T-helper 1 cell treated with Interleukin-12 subunit alpha and Interleukin-12 subunit beta and Interleukin-4 antibody, amounts not matched to agents 30 ng/mL and 1 ng/mL, for 36 hours (primary cell): ENCODE results near the gene TP53I13. TPM values are rescaled to one million over a fixed set of nuclear protein-coding genes. Genes with fewer than 3 reads are reported as not detected.

Experiments used
- intact Hi-C: fragments of 100-400 bp; cut with micrococcal nuclease; formaldehyde crosslinking; loops from one replicate; pipeline ENCODE4 v1.15.1; 2024
- total RNA-seq: library from RNA; stranded (reverse); gene quantifications from 2 replicates; pipeline ENCODE4 v1.2.3, GENCODE V29; 2022

TP53I13 gene
- total RNA-seq, 1 donor from 2014 or later = 69.2 TPM

GRCh38 chr17:29578626-29579485 is 10.4 kb downstream of the TP53I13 start:
- intact Hi-C loops = no loop called here

- intact Hi-C loops = loop anchor here (1.0 to 10.0 kb wide), 7 partner anchors 9 to 535 kb away; partner anchors contain the start of genes GIT1 and NSRP1
Observed at GRCh38 chr17:29579866-29580771, 11.6 kb downstream of the TP53I13 start.

GRCh38 chr17:29581583-29582253 is 13.2 kb downstream of the TP53I13 start:
- intact Hi-C loops = loop anchor here (10.0 kb wide), 1 partner anchor 533 kb away; the partner anchor contains the start of gene NSRP1

- intact Hi-C loops = loop anchor here (10.0 kb wide), 1 partner anchor 532 kb away; the partner anchor contains the start of gene NSRP1
Observed at GRCh38 chr17:29582254-29582765, 13.8 kb downstream of the TP53I13 start.

GRCh38 chr17:29582772-29583171 is 14.3 kb downstream of the TP53I13 start:
- intact Hi-C loops = loop anchor here (10.0 kb wide), 1 partner anchor 532 kb away; the partner anchor contains the start of gene NSRP1

- intact Hi-C loops = loop anchor here (10.0 kb wide), 1 partner anchor 531 kb away; the partner anchor contains the start of gene NSRP1
Observed at GRCh38 chr17:29583324-29584248, 15.1 kb downstream of the TP53I13 start.

GRCh38 chr17:29584452-29585079 is 16.1 kb downstream of the TP53I13 start:
- intact Hi-C loops = loop anchor here (1.0 to 10.0 kb wide), 2 partner anchors 195 to 530 kb away; partner anchors contain the start of gene NSRP1

- intact Hi-C loops = loop anchor here (1.0 to 10.0 kb wide), 2 partner anchors 194 to 530 kb away; partner anchors contain the start of gene NSRP1
Observed at GRCh38 chr17:29585080-29585751, 16.7 kb downstream of the TP53I13 start.

- intact Hi-C loops = loop anchor here (10.0 kb wide), 1 partner anchor 528 kb away; the partner anchor contains the start of gene NSRP1
Observed at GRCh38 chr17:29586676-29587469, 18.4 kb downstream of the TP53I13 start.

GRCh38 chr17:29587591-29587990 is 19.1 kb downstream of the TP53I13 start:
- intact Hi-C loops = loop anchor here (10.0 kb wide), 1 partner anchor 527 kb away; the partner anchor contains the start of gene NSRP1

GRCh38 chr17:29588017-29588561 is 19.6 kb downstream of the TP53I13 start:
- intact Hi-C loops = loop anchor here (2.0 to 10.0 kb wide), 2 partner anchors 343 to 527 kb away; partner anchors contain the start of genes NSRP1 and SSH2

- intact Hi-C loops = loop anchor here (1.0 to 10.0 kb wide), 6 partner anchors 8 to 526 kb away; partner anchors contain the start of genes NSRP1, SSH2 and TP53I13
Observed at GRCh38 chr17:29588562-29589411, 20.3 kb downstream of the TP53I13 start.

- intact Hi-C loops = loop anchor here (1.0 to 10.0 kb wide), 6 partner anchors 9 to 525 kb away; partner anchors contain the start of genes NSRP1, SSH2 and TP53I13
Observed at GRCh38 chr17:29589524-29590410, 21.3 kb downstream of the TP53I13 start, which contains the start of gene GIT1. GIT1 (minus strand) TSS chr17:29589648; CDS start chr17:29589378, 270 bp downstream.

- intact Hi-C loops = no loop called here
Observed at GRCh38 chr17:29590411-29591145, 22.1 kb downstream of the TP53I13 start.
